ENCODE results near the gene CLIC4. TPM values are rescaled to one million over a fixed set of nuclear protein-coding genes. Genes with fewer than 3 reads are reported as not detected.

CLIC4 gene
- total and polyA plus RNA-seq, 9 of the 15 experiments (the other 6 are each of a cell fraction or from before 2014, with no cell fraction given) = 16.0 to 67.5 (median 38.4) TPM

- no peak for TF ChIP-seq ELF2 (CRISPR knock-in tag; IDR thresholded peaks at IDR 0.05)
- TF ChIP-seq ZNF23 (CRISPR knock-in tag; IDR thresholded peaks at IDR 0.05) = no peak
- TF ChIP-seq ASH1L (IDR thresholded peaks at IDR 0.05; ENCODE audit: borderline replicate concordance, low read depth, partially characterized antibody) = no peak
Observed at GRCh38 chr1:24867084-24867870, 122.0 kb downstream of the CLIC4 start (continued).

- no peak for DNase-seq (ENCODE audit: extremely low read depth in 1 of 4, low spot score in 3 of 4)
Observed at GRCh38 chr1:24868016-24868875, 123.0 kb downstream of the CLIC4 start.

More at GRCh38 chr1:24868016-24868875, 123.0 kb downstream of the CLIC4 start:
- Histone ChIP-seq H2AFZ (ENCODE audit: low read depth, low read length) (no peak overlapping the region), H3K36me3 (ENCODE audit: control insufficient read depth, insufficient read depth, low read length) (no peaks in the 10 kb centered on the region), H3K9ac (ENCODE audit: insufficient read depth in 1 of 2, low read depth in 2 of 2, low read length in 2 of 2) (peak overlapping the region in 1 of 2 experiments; percentile 36; a peak in 1 of 4 replicates), H3K4me3 (no peak overlapping the region), H3K27ac (ENCODE audit: extremely low read depth, low read depth, low read length) (no peak overlapping the region), H3K4me2 (ENCODE audit: insufficient read depth, low read length) (no peak overlapping the region), H4K20me1 (replicated peaks; ENCODE audit: control insufficient read depth, insufficient read depth, low read length) (peaks cover 10% of the 10 kb centered on the region; the same call in 1 of the 2 replicates), H3K9me3 (replicated peaks; ENCODE audit: control insufficient read depth, insufficient read depth, low read depth, low read length) (no peaks in the 10 kb centered on the region), H3K79me2 (ENCODE audit: control insufficient read depth, insufficient read depth, low read length) (no peaks in the 10 kb centered on the region), H3K27me3 (ENCODE audit: control insufficient read depth in 2 of 2, insufficient read depth in 2 of 2, low read length in 2 of 2) (peaks cover 73 to 87% of the 10 kb centered on the region in 2 experiments), H3K9me1 (ENCODE audit: control insufficient read depth, insufficient read depth, low read length) (no peaks in the 10 kb centered on the region), H3K4me1 (replicated peaks in 1 of 2; ENCODE audit: control insufficient read depth in 2 of 2, insufficient read depth in 2 of 2, low read length in 2 of 2) (peaks cover 0 to 3% of the 10 kb centered on the region in 2 experiments; a peak in 1 of 5 replicates)
- ChIA-PET POLR2A (interaction anchor here (0.9 to 1.4 kb wide), 5 partner anchors 8 to 212 kb away, joined by 3 read pairs; no protein-coding TSS in a partner anchor), CTCF (ENCODE audit: low intra/inter-chr PET ratio) (no interaction called here)
- no TSS peak for BruUV-seq (replicated peaks)
- in situ Hi-C loops (cut with MboI) = no loop called here
- under 1% methylated on average over 22 of the region's 22 CpGs for WGBS (ENCODE audit: insufficient coverage, low coverage, missing lambda C conversion rate)
- FAIRE-seq (no peak), ATAC-seq (no peak; the same call in 2 of the 3 replicates)
- intact Hi-C loops (cut with micrococcal nuclease) = no loop called here
- no peak for TF ChIP-seq ATF7 (IDR thresholded peaks at IDR 0.05)

Measured in K562 (cell line).